BE2C (cell line): ENCODE measurements around the gene PARP11.

Experiments used
- DNase-seq: peaks from one replicate; pipeline ENCODE4 v3.0.0-alpha.2; 2020
- H3K27me3 ChIP-seq: fragments of 250-450 bp; sonication (Bioruptor Pico); 2 replicates; pipeline ENCODE4 v1.5.1; 2020; ENCODE audit warnings: mild to moderate bottlenecking
- H3K36me3 ChIP-seq: fragments of 250-450 bp; sonication (Bioruptor Pico); 2 replicates; pipeline ENCODE4 v1.5.1; 2020; ENCODE audit warnings: mild to moderate bottlenecking
- H3K4me1 ChIP-seq: fragments of 250-450 bp; sonication (Bioruptor Pico); 2 replicates; pipeline ENCODE4 v1.5.1; 2020
- H3K4me3 ChIP-seq: 2 replicates; pipeline ENCODE4 v1.5.1; 2011; ENCODE audit warnings: low read depth, low read length
- H3K9me3 ChIP-seq: fragments of 250-450 bp; sonication (Bioruptor Pico); 2 replicates; pipeline ENCODE4 v1.5.1; 2020
- CTCF ChIP-seq: IDR thresholded peaks from 2 replicates; pipeline ENCODE4 v1.5.1; 2012; ENCODE audit warnings: mild to moderate bottlenecking, low read depth, low read length

Gene PARP11

DNA sequence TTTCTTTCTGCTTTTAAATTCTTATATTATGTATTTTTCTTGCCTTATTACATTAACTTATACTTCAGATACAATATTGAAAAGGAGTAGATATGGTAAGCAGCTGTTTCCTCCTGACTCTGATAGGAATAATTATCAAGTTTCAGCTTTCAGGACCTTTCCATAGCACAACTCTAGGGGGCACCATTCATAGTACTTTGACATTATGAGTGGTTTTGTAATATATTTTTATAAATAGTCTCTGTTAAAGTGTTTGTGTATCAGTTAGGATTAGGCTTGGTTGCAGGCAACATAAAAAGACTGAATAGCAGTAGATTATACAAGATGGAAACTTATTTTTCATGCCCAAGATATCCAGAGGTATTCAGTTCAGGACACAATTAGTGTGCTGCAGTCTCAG is 27.9 kb upstream of the PARP11 start:
- TF ChIP-seq CTCF: peak; percentile 12; the same call in 1 of the 2 replicates
- Histone ChIP-seq H3K4me3 (no peak overlapping the region), H3K27me3 (peaks cover 11% of the 10 kb centered on the region), H3K36me3 (no peaks in the 10 kb centered on the region), H3K4me1 (no peaks in the 10 kb centered on the region), H3K9me3 (no peaks in the 10 kb centered on the region)
- no peak for DNase-seq

GRCh38 chr12:3898756-3899155 is 25.6 kb upstream of the PARP11 start:
- Histone ChIP-seq H3K9me3 (no peaks in the 10 kb centered on the region), H3K36me3 (no peaks in the 10 kb centered on the region), H3K4me3 (no peak overlapping the region), H3K27me3 (peaks cover 27% of the 10 kb centered on the region), H3K4me1 (no peaks in the 10 kb centered on the region)
- DNase-seq: no peak
- no peak for TF ChIP-seq CTCF

DNA sequence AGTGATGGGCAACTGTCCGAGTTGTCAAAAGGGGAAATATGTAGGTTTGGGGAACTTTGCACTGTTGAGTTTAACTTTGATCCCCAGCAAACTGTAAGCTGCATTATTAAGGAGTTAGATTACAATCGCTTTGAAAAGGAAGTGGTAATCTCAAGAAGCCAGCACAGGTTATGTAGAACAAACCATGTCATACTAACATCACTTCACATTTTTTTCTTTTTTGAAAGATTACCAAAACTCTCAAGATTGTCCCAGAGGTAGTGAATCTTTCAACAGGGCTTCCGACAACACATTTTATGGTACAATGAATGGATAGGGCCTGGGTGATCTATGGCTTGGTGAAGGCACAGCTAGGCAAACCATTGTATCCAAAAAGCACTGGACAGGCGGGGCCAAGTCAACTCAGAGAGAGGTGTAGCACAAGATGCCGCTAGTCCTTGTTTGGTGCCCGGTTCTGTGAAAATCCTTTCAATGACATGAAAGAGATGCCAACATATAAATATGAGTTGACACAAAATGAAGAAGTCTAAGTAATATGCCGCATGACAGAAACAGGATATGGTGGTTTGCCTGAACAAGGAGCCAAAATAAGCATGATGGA is 24.3 kb upstream of the PARP11 start:
- no peak for DNase-seq
- Histone ChIP-seq H3K36me3 (no peaks in the 10 kb centered on the region), H3K4me1 (no peaks in the 10 kb centered on the region), H3K9me3 (no peaks in the 10 kb centered on the region), H3K4me3 (no peak overlapping the region), H3K27me3 (peaks cover 27% of the 10 kb centered on the region)
- TF ChIP-seq CTCF: no peak

- H3K4me1 ChIP-seq: no peaks in the 10 kb centered on the region
- no peak overlapping the region for H3K4me3 ChIP-seq
- TF ChIP-seq CTCF: no peak
- no peaks in the 10 kb centered on the region for H3K9me3 ChIP-seq
- peaks cover 27% of the 10 kb centered on the region for H3K27me3 ChIP-seq
- DNase-seq: no peak
- H3K36me3 ChIP-seq: no peaks in the 10 kb centered on the region
Measured at GRCh38 chr12:3896801-3897351, 23.7 kb upstream of the PARP11 start.

DNA sequence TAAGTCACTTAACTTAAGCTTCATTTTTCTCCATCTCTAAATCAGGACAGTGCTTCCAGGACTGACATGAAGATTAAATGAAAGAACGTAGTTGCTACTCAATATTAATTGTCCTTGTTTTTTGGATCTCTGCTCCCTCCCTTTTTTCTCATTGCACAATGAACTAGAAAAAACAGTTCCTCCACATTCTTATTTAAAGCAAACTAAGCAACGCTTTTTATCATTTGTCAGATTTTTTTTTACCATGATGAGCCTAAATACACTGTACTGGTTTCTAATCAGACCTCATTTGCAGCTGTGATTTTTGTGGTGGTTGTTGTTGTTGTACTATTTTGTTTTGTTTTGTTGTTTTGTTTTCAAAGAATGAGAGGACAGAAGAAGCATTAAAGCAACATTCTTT is 23.2 kb upstream of the PARP11 start:
- Histone ChIP-seq H3K36me3 (no peaks in the 10 kb centered on the region), H3K27me3 (peaks cover 27% of the 10 kb centered on the region), H3K4me3 (no peak overlapping the region), H3K9me3 (no peaks in the 10 kb centered on the region), H3K4me1 (no peaks in the 10 kb centered on the region)
- no peak for TF ChIP-seq CTCF
- DNase-seq: no peak

DNA sequence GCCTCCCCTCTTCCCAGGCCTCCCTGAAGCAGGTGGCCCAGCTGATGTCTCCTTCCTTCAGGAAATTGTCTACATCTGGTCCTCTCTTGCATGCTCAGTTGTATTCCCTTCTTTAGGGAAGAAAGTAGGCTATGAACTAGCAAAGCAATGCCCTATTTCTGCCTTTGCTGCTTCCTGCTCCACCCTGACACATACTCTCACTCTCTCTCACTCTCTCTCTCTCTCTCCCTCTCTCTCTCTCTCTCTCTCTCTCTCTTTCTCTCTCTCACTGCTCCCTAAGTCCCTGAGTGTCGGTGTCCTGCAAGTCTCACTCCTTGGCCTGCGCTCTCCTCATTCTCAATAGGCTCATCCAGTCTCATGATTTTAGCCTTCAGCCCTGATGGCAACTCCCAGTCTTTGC is 19.4 kb upstream of the PARP11 start:
- Histone ChIP-seq H3K36me3 (no peaks in the 10 kb centered on the region), H3K4me1 (no peaks in the 10 kb centered on the region), H3K27me3 (peaks cover 27% of the 10 kb centered on the region), H3K9me3 (no peaks in the 10 kb centered on the region), H3K4me3 (no peak overlapping the region)
- DNase-seq: no peak
- no peak for TF ChIP-seq CTCF
